ENCODE results near the gene ANO7.

GRCh38 chr2:241140445-241140840, 48.0 kb upstream of the ANO7 start:
- TF ChIP-seq CTCF (IDR thresholded peaks at IDR 0.05; ENCODE audit: borderline replicate concordance, extremely low read depth, low read length, poor library complexity, severe bottlenecking) (no peak), EZH2 (IDR thresholded peaks at IDR 0.05; ENCODE audit: borderline replicate concordance, low read depth, low read length, severe bottlenecking) (no peak)

Data from DND-41 (cell line).